ENCODE data around the gene AACS.

- TF ChIP-seq CTCF (IDR thresholded peaks at IDR 0.05) (no peak), POLR2AphosphoS5 (IDR thresholded peaks at IDR 0.05) (no peak)
These were observed 106.0 kb downstream of the AACS start for GRCh38 chr12:125171267-125171666.
